ENCODE results near the gene RALGPS1.

- TF ChIP-seq CTCF (IDR thresholded peaks at IDR 0.05) (no peak), POLR2AphosphoS5 (IDR thresholded peaks at IDR 0.05) (no peak), EP300 (IDR thresholded peaks at IDR 0.05) (no peak), POLR2A (IDR thresholded peaks at IDR 0.05) (no peak)
Observed at GRCh38 chr9:127148014-127148413, 233.4 kb downstream of the RALGPS1 start.

Data from sigmoid colon (tissue), 4 donors.